Transverse colon (tissue), 4 donors: Measurements from ENCODE around the gene ACAP2. TPM values are rescaled to one million over a fixed set of nuclear protein-coding genes. Genes with fewer than 3 reads are reported as not detected.
"Not testable (repeated sequence)": the region's sequence is repeated elsewhere in the genome, so short reads cannot be mapped to it uniquely, and the experiment has no call there.

ENCODE experiments used
- DNase-seq: peaks from one replicate; pipeline ENCODE4 v3.0.0-alpha.2; 2019
- H3K27ac ChIP-seq, 4 donors: fragments of 200-600 bp; sonication (generic); 2 replicates each; pipeline ENCODE4 v1.5.1; 2016 to 2018; ENCODE audit warnings: inconsistent platforms in 4 of 4
- H3K27me3 ChIP-seq: fragments of 200-600 bp; sonication (generic); 2 replicates; pipeline ENCODE4 v1.5.1; 2017; ENCODE audit warnings: inconsistent platforms
- H3K36me3 ChIP-seq, 4 donors: fragments of 200-600 bp; sonication (generic); 2 replicates each; pipeline ENCODE4 v1.5.1; 2017 to 2019; ENCODE audit warnings: inconsistent platforms in 4 of 4
- H3K4me1 ChIP-seq, 4 donors: fragments of 200-600 bp; sonication (generic); 2 replicates each; pipeline ENCODE4 v1.5.1; 2017 to 2020; ENCODE audit warnings: inconsistent platforms in 4 of 4
- H3K4me3 ChIP-seq, 4 donors: fragments of 200-600 bp; sonication (generic); 1 replicate in 1 of 4; 2 replicates in 3 of 4; pipeline versions ENCODE4 v1.5.1 to v1.6.1; 2017 to 2019; ENCODE audit warnings: inconsistent platforms in 4 of 4
- H3K9me3 ChIP-seq, 2 donors: fragments of 200-600 bp; sonication (generic); 2 replicates each; pipeline ENCODE4 v1.5.1; 2017 to 2019; ENCODE audit warnings: inconsistent platforms in 2 of 2
- EP300 ChIP-seq: sonication (generic); formaldehyde crosslinking; IDR thresholded peaks from one replicate; pipeline ENCODE4 v1.6.1; 2017; ENCODE audit warnings: antibody characterized with exemption, low read depth
- POLR2A ChIP-seq: fragments of 450-650 bp; IDR thresholded peaks from one replicate; pipeline ENCODE4 v1.6.1; 2016; ENCODE audit warnings: antibody characterized with exemption, mild to moderate bottlenecking, moderate library complexity
- POLR2AphosphoS5 ChIP-seq, 3 donors: sonication (generic); formaldehyde crosslinking; IDR thresholded peaks; one replicate each; pipeline ENCODE4 v1.6.1; 2016; ENCODE audit warnings: antibody characterized with exemption in 3 of 3
- WGBS, 2 donors: methylation state at CpG; one replicate each; pipeline ENCODE4 v1.1.5; 2018; ENCODE audit warnings: low coverage in 1 of 2; 5-methylcytosine and 5-hydroxymethylcytosine counted together
- in situ Hi-C, 4 donors: fragments of 200-750 bp; cut with MboI; loops; one replicate each; pipeline versions ENCODE4 v1.15.0 to v1.15.1; 2017; ENCODE audit warnings: low sequenced_read_pairs in 3 of 4, low pct_ligation_motif_present in 1 of 4, low pct_unique_long_range_greater_than_20kb in 1 of 4
- intact Hi-C: fragments of 100-400 bp; cut with DNase I; formaldehyde crosslinking; loops from one replicate; pipeline ENCODE4 v1.15.1; 2023; ENCODE audit warnings: low total_unique reads
- total RNA-seq, 4 donors: library from RNA; depleted of rRNA; stranded (reverse); fragments of >200 nt; gene quantifications; one replicate each; pipeline ENCODE4 v1.1.0, GENCODE V29; 2016
- TF ChIP-seq, protein P1 (sequence below), 5 experiments: fragments of 200-600 bp in 3 of 5; fragments of 450-650 bp in 2 of 5; sonication (generic) in 3 of 5; IDR thresholded peaks; 1 replicate in 2 of 5; 2 replicates in 3 of 5; pipeline ENCODE4 v1.5.1; 2016 to 2017; ENCODE audit warnings: antibody characterized with exemption in 5 of 5, inconsistent platforms in 3 of 5, mild to moderate bottlenecking in 2 of 5, moderate library complexity in 1 of 5

ACAP2 gene
- total RNA-seq, 4 donors from 2014 or later, result 17.3 to 97.5 (median 64.6) TPM

DNA sequence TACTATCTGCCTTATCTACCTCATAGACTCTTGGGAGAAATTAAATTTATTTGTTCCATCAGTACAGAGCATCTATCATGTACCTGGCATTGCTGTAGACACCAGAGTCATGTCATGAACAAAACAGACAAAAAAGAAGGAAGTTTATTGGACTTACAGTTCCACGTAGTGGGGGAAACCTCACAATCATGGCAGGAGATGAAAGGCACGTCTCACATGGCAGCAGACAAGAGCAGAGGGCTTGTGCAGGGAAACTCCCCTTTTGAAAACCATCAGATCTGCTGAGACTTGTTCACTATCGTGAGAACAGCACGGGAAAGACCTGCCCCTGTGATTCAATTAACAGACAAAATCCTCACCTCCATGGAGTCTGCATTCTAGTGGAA lies 25.6 kb upstream of the ACAP2 start:
- WGBS, 2 donors, result 70 to 78% methylated on average over 4 of the region's 4 CpGs
- Histone ChIP-seq H3K4me1 (peaks cover 0 to 2% (median 0%) of the 10 kb centered on the region in 4 donors), H3K9me3 (no peaks in the 10 kb centered on the region), H3K27me3 (no peaks in the 10 kb centered on the region), H3K27ac (no peak overlapping the region), H3K36me3 (no peaks in the 10 kb centered on the region), H3K4me3 (no peak overlapping the region)
- in situ Hi-C loops (no loop called here), intact Hi-C loops (no loop called here)
- TF ChIP-seq, protein P1, sequence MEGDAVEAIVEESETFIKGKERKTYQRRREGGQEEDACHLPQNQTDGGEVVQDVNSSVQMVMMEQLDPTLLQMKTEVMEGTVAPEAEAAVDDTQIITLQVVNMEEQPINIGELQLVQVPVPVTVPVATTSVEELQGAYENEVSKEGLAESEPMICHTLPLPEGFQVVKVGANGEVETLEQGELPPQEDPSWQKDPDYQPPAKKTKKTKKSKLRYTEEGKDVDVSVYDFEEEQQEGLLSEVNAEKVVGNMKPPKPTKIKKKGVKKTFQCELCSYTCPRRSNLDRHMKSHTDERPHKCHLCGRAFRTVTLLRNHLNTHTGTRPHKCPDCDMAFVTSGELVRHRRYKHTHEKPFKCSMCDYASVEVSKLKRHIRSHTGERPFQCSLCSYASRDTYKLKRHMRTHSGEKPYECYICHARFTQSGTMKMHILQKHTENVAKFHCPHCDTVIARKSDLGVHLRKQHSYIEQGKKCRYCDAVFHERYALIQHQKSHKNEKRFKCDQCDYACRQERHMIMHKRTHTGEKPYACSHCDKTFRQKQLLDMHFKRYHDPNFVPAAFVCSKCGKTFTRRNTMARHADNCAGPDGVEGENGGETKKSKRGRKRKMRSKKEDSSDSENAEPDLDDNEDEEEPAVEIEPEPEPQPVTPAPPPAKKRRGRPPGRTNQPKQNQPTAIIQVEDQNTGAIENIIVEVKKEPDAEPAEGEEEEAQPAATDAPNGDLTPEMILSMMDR (IDR thresholded peaks at IDR 0.05), result no peak
- TF ChIP-seq EP300, result no peak
- TF ChIP-seq POLR2A, result no peak
- no peak for DNase-seq

DNA sequence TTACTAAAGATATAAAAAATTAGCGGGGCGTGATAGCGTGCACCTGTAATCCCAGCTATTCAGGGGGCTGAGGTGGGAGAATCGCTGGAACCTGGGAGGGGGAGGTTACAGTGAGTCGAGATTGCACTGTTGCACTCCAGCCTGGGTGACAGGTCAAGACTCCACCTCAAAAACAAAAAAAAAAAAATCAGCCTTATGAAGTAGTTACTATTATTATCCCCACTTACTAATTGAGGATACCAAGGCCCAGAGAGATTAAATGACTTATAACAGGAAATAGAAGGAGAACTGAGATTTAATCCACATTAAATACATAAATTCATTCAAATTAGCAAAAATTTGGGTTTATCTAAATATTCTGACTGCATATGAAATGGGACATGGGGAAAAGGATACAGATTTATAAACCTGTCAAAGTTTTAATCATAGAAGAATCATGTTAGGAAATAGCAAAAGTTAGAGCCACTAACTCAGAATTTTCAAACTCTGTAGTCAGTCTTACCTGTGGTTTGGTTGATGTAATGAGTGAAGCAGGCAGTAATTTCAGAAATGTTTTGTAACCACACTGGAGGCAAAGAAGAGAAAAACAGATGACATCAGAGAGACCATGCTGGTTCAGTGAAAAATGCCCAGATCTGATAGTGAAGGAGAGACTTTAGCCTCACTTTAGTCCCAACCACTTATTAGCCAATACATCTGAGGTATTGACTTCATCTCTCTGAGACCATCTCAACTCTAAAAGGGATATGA lies 25.0 kb upstream of the ACAP2 start:
- in situ Hi-C loops, result no loop called here
- no peak overlapping the region for H3K4me3 ChIP-seq
- no peak for DNase-seq
- H3K36me3 ChIP-seq, result no peaks in the 10 kb centered on the region
- intact Hi-C loops, result no loop called here
- H3K27ac ChIP-seq, result no peak overlapping the region
- no peaks in the 10 kb centered on the region for H3K9me3 ChIP-seq
- no peaks in the 10 kb centered on the region for H3K27me3 ChIP-seq
- H3K4me1 ChIP-seq, result peaks cover 0 to 5% (median 0%) of the 10 kb centered on the region in 4 donors
- TF ChIP-seq POLR2AphosphoS5 (IDR thresholded peaks at IDR 0.05) (no peak), POLR2A (no peak), EP300 (no peak)
- TF ChIP-seq, protein P1 (IDR thresholded peaks at IDR 0.05), result no peak
- WGBS, 2 donors, result 92% methylated on average over 5 of the region's 5 CpGs; no CpG with 5 or more reads in 1 of the 2 donors

DNA sequence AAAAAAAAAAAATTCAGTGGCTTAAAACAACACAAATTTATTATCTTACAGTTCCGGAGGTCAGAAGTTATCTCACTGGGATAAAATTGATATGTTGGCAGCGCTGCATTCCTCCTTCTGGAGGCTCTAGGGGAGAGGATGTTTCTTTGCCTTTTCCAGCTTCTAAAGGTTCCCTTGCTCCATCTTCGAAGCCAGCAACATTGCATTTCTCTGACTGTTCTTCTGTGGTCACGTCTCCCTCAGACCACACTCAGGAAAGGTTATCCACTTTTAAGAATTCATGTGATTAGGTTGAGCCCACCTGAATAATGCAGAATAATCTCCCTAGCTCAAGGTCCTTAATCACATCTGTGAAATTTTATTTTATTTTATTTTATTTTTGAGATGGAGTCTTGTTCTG lies 23.4 kb upstream of the ACAP2 start:
- intact Hi-C loops (no loop called here), in situ Hi-C loops (no loop called here)
- no peaks in the 10 kb centered on the region for H3K36me3 ChIP-seq
- H3K4me3 ChIP-seq, result no peak overlapping the region
- WGBS, 2 donors, result 72 to 75% methylated on average over 4 of the region's 4 CpGs
- no peaks in the 10 kb centered on the region for H3K27me3 ChIP-seq
- H3K9me3 ChIP-seq, result no peaks in the 10 kb centered on the region
- TF ChIP-seq, protein P1 (IDR thresholded peaks at IDR 0.05), result no peak
- TF ChIP-seq EP300, result no peak
- TF ChIP-seq POLR2AphosphoS5 (IDR thresholded peaks at IDR 0.05), result no peak
- TF ChIP-seq POLR2A, result no peak
- no peak overlapping the region for H3K27ac ChIP-seq
- peaks cover 0 to 16% (median 2%) of the 10 kb centered on the region in 4 donors for H3K4me1 ChIP-seq
- DNase-seq, result no peak

DNA sequence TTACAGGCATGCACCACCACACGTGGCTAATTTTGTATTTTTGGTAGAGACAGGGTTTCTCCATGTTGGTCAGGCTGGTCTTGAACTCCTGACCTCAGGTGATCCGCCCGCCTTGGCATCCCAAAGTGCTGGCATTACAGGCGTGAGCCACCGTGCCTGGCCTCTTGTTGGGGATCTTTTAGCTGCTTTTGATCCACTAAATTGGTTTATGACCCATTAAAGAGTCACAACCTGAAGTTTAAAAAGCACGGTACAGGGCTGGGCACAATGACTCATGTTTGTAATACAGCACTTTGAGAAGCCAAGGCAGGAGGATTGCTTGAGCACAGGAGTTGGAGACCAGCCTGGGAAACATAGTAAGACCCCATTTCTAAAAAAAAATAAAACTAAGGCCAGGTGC lies 20.1 kb upstream of the ACAP2 start:
- intact Hi-C loops, H3K9me3 ChIP-seq, H3K4me3 ChIP-seq, in situ Hi-C loops, H3K36me3 ChIP-seq, H3K27me3 ChIP-seq: not testable (repeated sequence)
- WGBS, 2 donors, result 59% methylated on average over 6 of the region's 6 CpGs; no CpG with 5 or more reads in 1 of the 2 donors
- DNase-seq, result peak; percentile 51
- Histone ChIP-seq H3K27ac (peak overlapping the region in 3 of 4 donors; percentile 44 to 70 (median 51)), H3K4me1 (peaks cover 0 to 29% (median 8%) of the 10 kb centered on the region in 4 donors)
- peak in 1 of 3 donors; percentile 12 for TF ChIP-seq POLR2AphosphoS5 (IDR thresholded peaks at IDR 0.05)

DNA sequence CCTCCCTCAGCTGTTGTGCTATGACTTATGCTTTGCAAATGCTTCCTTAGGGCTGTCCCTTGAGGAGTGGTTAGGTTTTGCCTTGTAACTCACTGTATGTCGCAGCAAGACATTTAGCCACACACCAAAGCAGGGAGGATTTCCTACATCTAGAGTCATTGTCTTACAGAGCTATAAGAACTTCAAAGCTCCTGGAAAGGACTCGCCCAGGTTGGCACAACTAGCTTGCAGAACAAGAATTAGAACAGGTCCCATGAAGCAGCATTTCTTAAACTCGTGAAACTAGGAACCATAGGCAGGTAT lies 19.4 kb upstream of the ACAP2 start:
- no peaks in the 10 kb centered on the region for H3K36me3 ChIP-seq
- H3K4me1 ChIP-seq, result peaks cover 0 to 29% (median 10%) of the 10 kb centered on the region in 4 donors
- H3K27ac ChIP-seq, result peak overlapping the region; percentile 44 to 70 (median 54)
- H3K9me3 ChIP-seq, result no peaks in the 10 kb centered on the region
- TF ChIP-seq POLR2A (no peak), EP300 (no peak), POLR2AphosphoS5 (IDR thresholded peaks at IDR 0.05) (no peak)
- TF ChIP-seq, protein P1 (IDR thresholded peaks at IDR 0.05), result no peak
- in situ Hi-C loops, result no loop called here
- intact Hi-C loops, result no loop called here
- 53 to 71% methylated on average over 1 to 3 of the region's 3 CpGs for WGBS, 2 donors
- peak; percentile 46 for DNase-seq
- no peaks in the 10 kb centered on the region for H3K27me3 ChIP-seq
- H3K4me3 ChIP-seq, result no peak overlapping the region
